ENCODE results near the gene SP2.

DNA sequence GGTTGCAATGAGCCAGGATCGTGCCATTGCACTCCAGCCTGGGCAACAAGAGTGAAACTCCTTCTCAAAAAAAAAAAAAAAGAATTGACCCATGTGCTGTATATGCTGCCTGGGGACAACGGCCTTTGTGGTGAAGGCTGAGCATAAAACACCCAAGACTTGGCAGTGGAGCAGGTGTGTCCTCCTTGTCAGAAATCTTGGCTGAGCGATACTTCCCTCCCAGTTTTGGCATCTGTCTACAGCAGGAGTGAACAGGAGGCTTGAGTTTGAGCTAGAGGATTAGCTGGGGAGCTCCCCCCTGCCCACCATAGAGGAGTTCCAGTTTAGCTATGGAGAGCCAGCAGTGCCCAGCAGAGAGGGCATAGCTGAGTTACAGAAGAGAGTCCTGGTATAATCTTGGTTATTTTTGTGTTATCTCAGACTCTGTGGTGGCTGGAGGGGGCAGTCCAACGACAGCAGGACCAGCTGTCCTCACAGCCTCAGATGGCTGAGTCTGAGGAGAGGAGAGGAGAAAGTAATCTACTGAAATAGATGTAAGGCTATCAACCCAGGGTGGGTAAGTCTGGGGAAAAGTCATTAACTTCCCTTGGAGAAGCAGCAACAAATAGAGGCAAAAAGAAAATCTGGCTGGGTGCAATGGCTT, 18.4 kb downstream of the SP2 start:
- no peak for TF ChIP-seq EZH2 (IDR thresholded peaks at IDR 0.05; ENCODE audit: borderline replicate concordance, insufficient read depth, low read depth, low read length, poor library complexity, severe bottlenecking)
- TF ChIP-seq, protein P1, sequence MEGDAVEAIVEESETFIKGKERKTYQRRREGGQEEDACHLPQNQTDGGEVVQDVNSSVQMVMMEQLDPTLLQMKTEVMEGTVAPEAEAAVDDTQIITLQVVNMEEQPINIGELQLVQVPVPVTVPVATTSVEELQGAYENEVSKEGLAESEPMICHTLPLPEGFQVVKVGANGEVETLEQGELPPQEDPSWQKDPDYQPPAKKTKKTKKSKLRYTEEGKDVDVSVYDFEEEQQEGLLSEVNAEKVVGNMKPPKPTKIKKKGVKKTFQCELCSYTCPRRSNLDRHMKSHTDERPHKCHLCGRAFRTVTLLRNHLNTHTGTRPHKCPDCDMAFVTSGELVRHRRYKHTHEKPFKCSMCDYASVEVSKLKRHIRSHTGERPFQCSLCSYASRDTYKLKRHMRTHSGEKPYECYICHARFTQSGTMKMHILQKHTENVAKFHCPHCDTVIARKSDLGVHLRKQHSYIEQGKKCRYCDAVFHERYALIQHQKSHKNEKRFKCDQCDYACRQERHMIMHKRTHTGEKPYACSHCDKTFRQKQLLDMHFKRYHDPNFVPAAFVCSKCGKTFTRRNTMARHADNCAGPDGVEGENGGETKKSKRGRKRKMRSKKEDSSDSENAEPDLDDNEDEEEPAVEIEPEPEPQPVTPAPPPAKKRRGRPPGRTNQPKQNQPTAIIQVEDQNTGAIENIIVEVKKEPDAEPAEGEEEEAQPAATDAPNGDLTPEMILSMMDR (IDR thresholded peaks at IDR 0.05) = no peak

All from B cell (primary cell).